Uterus (tissue), 4 donors: ENCODE data around the gene ELMO1. TPM values are rescaled to one million over a fixed set of nuclear protein-coding genes. Genes with fewer than 3 reads are reported as not detected.

ENCODE experiments used
- DNase-seq, 2 donors: peaks; one replicate each; pipeline ENCODE4 v3.0.0-alpha.2; 2019 to 2020
- H3K27ac ChIP-seq, 2 donors: fragments of 200-600 bp; sonication (generic); 1 replicate in 1 of 2; 2 replicates in 1 of 2; pipeline ENCODE4 v1.5.1; 2016 to 2018
- H3K27me3 ChIP-seq, 2 donors: fragments of 200-600 bp; sonication (generic); one replicate each; pipeline ENCODE4 v1.5.1; 2018 to 2019; ENCODE audit warnings: control low read depth in 1 of 2
- H3K36me3 ChIP-seq, 2 donors: fragments of 200-600 bp; sonication (generic); one replicate each; pipeline ENCODE4 v1.5.1; 2019; ENCODE audit warnings: control low read depth in 1 of 2
- H3K4me1 ChIP-seq, 2 donors: fragments of 200-600 bp; sonication (generic); one replicate each; pipeline ENCODE4 v1.5.1; 2018 to 2019; ENCODE audit warnings: control low read depth in 1 of 2
- H3K4me3 ChIP-seq, 2 donors: fragments of 200-600 bp; sonication (generic); 1 replicate in 1 of 2; 2 replicates in 1 of 2; pipeline ENCODE4 v1.5.1; 2018 to 2019; ENCODE audit warnings: mild to moderate bottlenecking in 1 of 2
- H3K9me3 ChIP-seq, 2 donors: fragments of 200-600 bp; sonication (generic); one replicate each; pipeline ENCODE4 v1.5.1; 2019; ENCODE audit warnings: control low read depth in 1 of 2
- CTCF ChIP-seq, 4 experiments: fragments of 200-600 bp in 2 of 4; fragments of 450-650 bp in 2 of 4; sonication (generic) in 2 of 4; IDR thresholded peaks; one replicate each; pipeline ENCODE4 v1.5.1; 2016 to 2019; ENCODE audit warnings: antibody characterized with exemption in 4 of 4, mild to moderate bottlenecking in 2 of 4, moderate library complexity in 1 of 4
- POLR2A ChIP-seq, 2 donors: fragments of 450-650 bp; IDR thresholded peaks; one replicate each; pipeline ENCODE4 v1.6.1; 2016; ENCODE audit warnings: antibody characterized with exemption in 2 of 2, mild to moderate bottlenecking in 1 of 2, moderate library complexity in 1 of 2
- intact Hi-C: fragments of 100-400 bp; cut with DNase I; formaldehyde crosslinking; loops from one replicate; pipeline ENCODE4 v1.15.1; 2023; ENCODE audit warnings: low total_unique reads
- total RNA-seq, 4 donors: library from RNA; depleted of rRNA in 3 of 4; stranded (reverse); fragments of >200 nt in 3 of 4; gene quantifications; one replicate each; pipeline versions ENCODE4 v1.1.0 to v1.2.4, GENCODE V29; 2014 to 2023
- donor health status: DM: yes; HTN: yes; CAD: no.

The ELMO1 gene
- total RNA-seq, 4 donors from 2014 or later, result 37.9 to 64.7 (median 55.5) TPM

- no peaks in the 10 kb centered on the region for H3K36me3 ChIP-seq
- H3K27ac ChIP-seq, result no peak overlapping the region
- H3K4me1 ChIP-seq, result no peaks in the 10 kb centered on the region
- H3K27me3 ChIP-seq, result no peaks in the 10 kb centered on the region
- DNase-seq, result no peak
- intact Hi-C loops, result no loop called here
- H3K4me3 ChIP-seq, result no peak overlapping the region
- H3K9me3 ChIP-seq, result no peaks in the 10 kb centered on the region
- TF ChIP-seq CTCF (IDR thresholded peaks at IDR 0.05) (no peak), POLR2A (IDR thresholded peaks at IDR 0.05) (no peak)
Observed at GRCh38 chr7:36910401-36910800, 538.3 kb downstream of the ELMO1 start.

- DNase-seq, result no peak
- H3K4me1 ChIP-seq, result no peaks in the 10 kb centered on the region
- intact Hi-C loops, result no loop called here
- H3K9me3 ChIP-seq, result no peaks in the 10 kb centered on the region
- H3K36me3 ChIP-seq, result no peaks in the 10 kb centered on the region
- H3K27me3 ChIP-seq, result no peaks in the 10 kb centered on the region
- H3K27ac ChIP-seq, result no peak overlapping the region
- TF ChIP-seq CTCF (IDR thresholded peaks at IDR 0.05) (no peak), POLR2A (IDR thresholded peaks at IDR 0.05) (no peak)
- H3K4me3 ChIP-seq, result no peak overlapping the region
Observed at GRCh38 chr7:36906956-36907635, 541.6 kb downstream of the ELMO1 start.

- H3K36me3 ChIP-seq, result no peaks in the 10 kb centered on the region
- intact Hi-C loops, result no loop called here
- no peak for TF ChIP-seq CTCF (IDR thresholded peaks at IDR 0.05)
- TF ChIP-seq POLR2A (IDR thresholded peaks at IDR 0.05), result no peak
- no peak for DNase-seq
- H3K4me1 ChIP-seq, result no peaks in the 10 kb centered on the region
- no peaks in the 10 kb centered on the region for H3K9me3 ChIP-seq
- no peak overlapping the region for H3K27ac ChIP-seq
- H3K27me3 ChIP-seq, result no peaks in the 10 kb centered on the region
- H3K4me3 ChIP-seq, result no peak overlapping the region
Observed at GRCh38 chr7:36906448-36906847, 542.2 kb downstream of the ELMO1 start.

GRCh38 chr7:36905841-36906240 lies 542.8 kb downstream of the ELMO1 start:
- DNase-seq, result no peak
- H3K9me3 ChIP-seq, result no peaks in the 10 kb centered on the region
- intact Hi-C loops, result no loop called here
- H3K27me3 ChIP-seq, result no peaks in the 10 kb centered on the region
- no peak overlapping the region for H3K4me3 ChIP-seq
- H3K4me1 ChIP-seq, result no peaks in the 10 kb centered on the region
- no peak overlapping the region for H3K27ac ChIP-seq
- no peaks in the 10 kb centered on the region for H3K36me3 ChIP-seq
- TF ChIP-seq POLR2A (IDR thresholded peaks at IDR 0.05) (no peak), CTCF (IDR thresholded peaks at IDR 0.05) (no peak)

- intact Hi-C loops, result no loop called here
- Histone ChIP-seq H3K4me1 (no peaks in the 10 kb centered on the region), H3K27me3 (no peaks in the 10 kb centered on the region), H3K36me3 (no peaks in the 10 kb centered on the region), H3K9me3 (no peaks in the 10 kb centered on the region), H3K4me3 (no peak overlapping the region), H3K27ac (no peak overlapping the region)
- no peak for DNase-seq
- TF ChIP-seq POLR2A (IDR thresholded peaks at IDR 0.05), result no peak
- TF ChIP-seq CTCF (IDR thresholded peaks at IDR 0.05), result no peak
Observed at GRCh38 chr7:36904802-36905201, 543.9 kb downstream of the ELMO1 start.
